ENCODE results near the gene NOSTRIN.
"Not testable (repeated sequence)": the region's sequence is repeated elsewhere in the genome, so short reads cannot be mapped to it uniquely, and the experiment has no call there.

NOSTRIN gene

DNA sequence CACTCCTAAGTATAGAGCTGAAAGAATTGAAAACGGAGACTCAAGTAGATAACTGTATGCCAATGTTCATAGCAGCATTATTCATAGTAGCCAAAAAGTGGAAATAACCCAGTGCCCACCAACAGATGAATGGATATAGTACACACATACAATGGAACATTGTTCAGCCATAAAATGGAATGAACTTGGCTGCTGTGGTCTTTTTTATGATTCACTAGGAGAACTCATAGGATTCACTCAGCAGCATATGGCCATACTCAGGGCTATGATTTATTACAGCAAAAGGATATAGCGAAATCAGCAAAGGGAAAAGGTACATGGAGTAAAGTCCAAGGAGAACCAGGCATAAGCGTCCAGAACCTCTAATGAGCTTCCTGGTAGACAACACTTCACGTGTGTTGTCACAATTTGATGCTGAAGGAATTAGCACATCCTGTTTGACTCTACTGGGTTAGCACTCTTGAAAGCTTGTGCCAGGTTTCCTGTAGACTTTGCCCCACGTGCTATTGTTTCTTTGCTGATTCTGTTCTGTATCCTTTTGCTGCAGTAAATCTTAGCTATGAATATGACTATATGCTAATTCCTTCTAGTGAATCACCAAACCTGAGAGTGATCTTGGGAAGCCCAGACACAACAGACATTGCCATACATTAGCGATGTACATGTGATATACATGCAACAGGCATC, 72.1 kb downstream of the NOSTRIN start:
- H3K27me3 ChIP-seq (ENCODE audit: low read length) = no peaks in the 10 kb centered on the region
- no peak for TF ChIP-seq EZH2phosphoT487 (conservative IDR thresholded peaks at IDR 0.05; ENCODE audit: low read length)
- TF ChIP-seq, protein P1, sequence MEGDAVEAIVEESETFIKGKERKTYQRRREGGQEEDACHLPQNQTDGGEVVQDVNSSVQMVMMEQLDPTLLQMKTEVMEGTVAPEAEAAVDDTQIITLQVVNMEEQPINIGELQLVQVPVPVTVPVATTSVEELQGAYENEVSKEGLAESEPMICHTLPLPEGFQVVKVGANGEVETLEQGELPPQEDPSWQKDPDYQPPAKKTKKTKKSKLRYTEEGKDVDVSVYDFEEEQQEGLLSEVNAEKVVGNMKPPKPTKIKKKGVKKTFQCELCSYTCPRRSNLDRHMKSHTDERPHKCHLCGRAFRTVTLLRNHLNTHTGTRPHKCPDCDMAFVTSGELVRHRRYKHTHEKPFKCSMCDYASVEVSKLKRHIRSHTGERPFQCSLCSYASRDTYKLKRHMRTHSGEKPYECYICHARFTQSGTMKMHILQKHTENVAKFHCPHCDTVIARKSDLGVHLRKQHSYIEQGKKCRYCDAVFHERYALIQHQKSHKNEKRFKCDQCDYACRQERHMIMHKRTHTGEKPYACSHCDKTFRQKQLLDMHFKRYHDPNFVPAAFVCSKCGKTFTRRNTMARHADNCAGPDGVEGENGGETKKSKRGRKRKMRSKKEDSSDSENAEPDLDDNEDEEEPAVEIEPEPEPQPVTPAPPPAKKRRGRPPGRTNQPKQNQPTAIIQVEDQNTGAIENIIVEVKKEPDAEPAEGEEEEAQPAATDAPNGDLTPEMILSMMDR (IDR thresholded peaks at IDR 0.05; ENCODE audit: insufficient read depth, low read length, poor library complexity, severe bottlenecking) = no peak
- no peak overlapping the region for H3K27ac ChIP-seq (ENCODE audit: low read depth, low read length)
- H3F3A ChIP-seq (ENCODE audit: insufficient read depth) = no peaks in the 10 kb centered on the region
- H2AFZ ChIP-seq (ENCODE audit: low read depth, low read length, severe bottlenecking) = no peak overlapping the region
- H3K9ac ChIP-seq (ENCODE audit: low read length) = no peak overlapping the region
- H3K4me2 ChIP-seq (ENCODE audit: low read depth, low read length, poor library complexity, severe bottlenecking) = no peak overlapping the region
- H3K36me3 ChIP-seq (ENCODE audit: low read length) = peaks cover 53% of the 10 kb centered on the region
- no peaks in the 10 kb centered on the region for H3K9me2 ChIP-seq (replicated peaks; ENCODE audit: insufficient read depth, low read length)
- H3K79me2 ChIP-seq (ENCODE audit: insufficient read depth, low read length) = peaks cover 55% of the 10 kb centered on the region
- H4K20me1 ChIP-seq (ENCODE audit: low read depth, low read length) = peaks cover 5% of the 10 kb centered on the region; the same call in 1 of the 2 replicates
- H3K9me3 ChIP-seq (ENCODE audit: insufficient read depth, low read length) = no peaks in the 10 kb centered on the region
- H3K4me3 ChIP-seq (ENCODE audit: insufficient read depth, low read length, poor library complexity, severe bottlenecking) = no peak overlapping the region

DNA sequence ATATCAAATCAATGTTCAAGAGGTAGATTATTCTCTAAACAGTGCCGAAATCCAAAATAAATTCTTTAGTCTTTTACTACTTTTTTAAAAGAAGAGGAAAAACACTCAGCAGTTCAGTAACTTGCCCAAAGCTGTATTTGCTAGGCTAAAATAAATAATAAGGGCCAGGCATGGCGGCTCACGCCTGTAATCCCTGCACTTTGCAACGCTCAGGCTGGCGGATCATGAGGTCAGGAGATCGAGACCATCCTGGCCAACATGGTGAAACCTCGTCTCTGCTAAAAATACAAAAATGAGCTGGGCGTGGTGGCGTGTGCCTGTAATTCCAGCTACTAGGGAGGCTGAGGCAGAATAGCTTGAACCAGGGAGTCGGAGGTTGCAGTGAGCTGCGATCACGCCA, 79.7 kb downstream of the NOSTRIN start:
- not testable (repeated sequence) for H3K9me3 ChIP-seq (ENCODE audit: insufficient read depth, low read length); H3K36me3 ChIP-seq (ENCODE audit: low read length); H2AFZ ChIP-seq (ENCODE audit: low read depth, low read length, severe bottlenecking); H3K9ac ChIP-seq (ENCODE audit: low read length); H3K4me2 ChIP-seq (ENCODE audit: low read depth, low read length, poor library complexity, severe bottlenecking); H3K4me3 ChIP-seq (ENCODE audit: insufficient read depth, low read length, poor library complexity, severe bottlenecking); H3K9me2 ChIP-seq (replicated peaks; ENCODE audit: insufficient read depth, low read length); H3K27me3 ChIP-seq (ENCODE audit: low read length); H3K27ac ChIP-seq (ENCODE audit: low read depth, low read length); H4K20me1 ChIP-seq (ENCODE audit: low read depth, low read length); H3F3A ChIP-seq (ENCODE audit: insufficient read depth)
- H3K79me2 ChIP-seq (ENCODE audit: insufficient read depth, low read length) = peaks cover 78% of the 10 kb centered on the region

DNA sequence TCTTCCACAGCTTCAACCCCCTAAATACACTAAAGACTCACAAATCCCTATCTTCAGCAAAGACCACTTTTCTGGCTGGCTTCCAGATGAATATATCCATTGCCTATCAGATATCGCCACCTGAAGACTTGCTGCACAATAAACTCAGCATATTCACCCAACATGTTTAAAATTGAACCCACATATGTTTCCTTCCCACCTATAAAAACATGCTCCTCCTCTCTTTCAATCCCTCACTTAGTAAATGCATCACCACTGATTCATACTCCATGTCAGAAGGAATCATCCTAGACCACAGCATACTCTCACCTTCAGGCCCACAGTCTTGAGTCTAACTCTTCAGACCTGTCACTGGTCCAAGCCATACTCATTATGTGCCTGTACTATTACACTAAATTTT, 82.5 kb downstream of the NOSTRIN start:
- Histone ChIP-seq H3K9ac (ENCODE audit: low read length) (no peak overlapping the region), H3K27me3 (ENCODE audit: low read length) (no peaks in the 10 kb centered on the region), H3K36me3 (ENCODE audit: low read length) (peaks cover 10% of the 10 kb centered on the region; the same call in 1 of the 2 replicates), H3F3A (ENCODE audit: insufficient read depth) (no peaks in the 10 kb centered on the region), H3K79me2 (ENCODE audit: insufficient read depth, low read length) (peaks cover 71% of the 10 kb centered on the region), H3K9me3 (ENCODE audit: insufficient read depth, low read length) (no peaks in the 10 kb centered on the region), H3K9me2 (replicated peaks; ENCODE audit: insufficient read depth, low read length) (no peaks in the 10 kb centered on the region), H3K4me3 (ENCODE audit: insufficient read depth, low read length, poor library complexity, severe bottlenecking) (no peak overlapping the region), H3K27ac (ENCODE audit: low read depth, low read length) (no peak overlapping the region), H4K20me1 (ENCODE audit: low read depth, low read length) (0 out of 2 replicates have a peak, but pooled peaks cover 3% of the 10 kb centered on the region), H3K4me2 (ENCODE audit: low read depth, low read length, poor library complexity, severe bottlenecking) (no peak overlapping the region), H2AFZ (ENCODE audit: low read depth, low read length, severe bottlenecking) (no peak overlapping the region)
- TF ChIP-seq EZH2phosphoT487 (conservative IDR thresholded peaks at IDR 0.05; ENCODE audit: low read length) = no peak
- TF ChIP-seq, protein P1 (IDR thresholded peaks at IDR 0.05; ENCODE audit: insufficient read depth, low read length, poor library complexity, severe bottlenecking) = no peak

DNA sequence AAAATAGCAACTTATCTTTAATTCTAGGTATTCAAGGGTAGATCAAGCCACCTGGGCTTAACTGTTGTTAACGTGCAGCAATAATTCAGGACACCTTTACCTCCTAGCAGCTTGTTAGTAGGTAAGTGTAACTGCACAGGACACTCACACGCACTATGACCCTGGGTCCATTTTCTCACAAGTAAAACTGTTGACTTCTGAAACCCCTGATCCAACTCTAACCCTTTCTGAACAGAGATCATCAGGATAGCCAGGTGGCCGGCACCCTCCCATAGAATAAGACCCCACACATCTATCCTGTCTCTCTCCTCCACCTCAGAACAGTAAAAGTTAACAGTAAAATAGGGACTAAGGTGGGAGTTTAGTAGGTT, 87.2 kb downstream of the NOSTRIN start:
- H3K36me3 ChIP-seq (ENCODE audit: low read length) = peaks cover 5% of the 10 kb centered on the region; the same call in 1 of the 2 replicates
- peak overlapping the region; percentile 95 for H3K9ac ChIP-seq (ENCODE audit: low read length)
- H3K9me2 ChIP-seq (replicated peaks; ENCODE audit: insufficient read depth, low read length) = no peaks in the 10 kb centered on the region
- no peaks in the 10 kb centered on the region for H3K27me3 ChIP-seq (ENCODE audit: low read length)
- H3K79me2 ChIP-seq (ENCODE audit: insufficient read depth, low read length) = peaks cover 38% of the 10 kb centered on the region
- H3K27ac ChIP-seq (ENCODE audit: low read depth, low read length) = peak overlapping the region; percentile 56
- no peaks in the 10 kb centered on the region for H3F3A ChIP-seq (ENCODE audit: insufficient read depth)
- peak overlapping the region; percentile 94 for H3K4me3 ChIP-seq (ENCODE audit: insufficient read depth, low read length, poor library complexity, severe bottlenecking)
- H3K4me2 ChIP-seq (ENCODE audit: low read depth, low read length, poor library complexity, severe bottlenecking) = peak overlapping the region; percentile 78
- TF ChIP-seq, protein P1 (IDR thresholded peaks at IDR 0.05; ENCODE audit: insufficient read depth, low read length, poor library complexity, severe bottlenecking) = no peak
- TF ChIP-seq EZH2phosphoT487 (conservative IDR thresholded peaks at IDR 0.05; ENCODE audit: low read length) = no peak
- H4K20me1 ChIP-seq (ENCODE audit: low read depth, low read length) = no peaks in the 10 kb centered on the region
- peak overlapping the region; percentile 96 for H2AFZ ChIP-seq (ENCODE audit: low read depth, low read length, severe bottlenecking)
- H3K9me3 ChIP-seq (ENCODE audit: insufficient read depth, low read length) = no peaks in the 10 kb centered on the region

Data from SU-DHL-6 (cell line).